ENCODE results near the gene DDX49.
"Not testable (repeated sequence)": the region's sequence is repeated elsewhere in the genome, so short reads cannot be mapped to it uniquely, and the experiment has no call there.

The DDX49 gene

DNA sequence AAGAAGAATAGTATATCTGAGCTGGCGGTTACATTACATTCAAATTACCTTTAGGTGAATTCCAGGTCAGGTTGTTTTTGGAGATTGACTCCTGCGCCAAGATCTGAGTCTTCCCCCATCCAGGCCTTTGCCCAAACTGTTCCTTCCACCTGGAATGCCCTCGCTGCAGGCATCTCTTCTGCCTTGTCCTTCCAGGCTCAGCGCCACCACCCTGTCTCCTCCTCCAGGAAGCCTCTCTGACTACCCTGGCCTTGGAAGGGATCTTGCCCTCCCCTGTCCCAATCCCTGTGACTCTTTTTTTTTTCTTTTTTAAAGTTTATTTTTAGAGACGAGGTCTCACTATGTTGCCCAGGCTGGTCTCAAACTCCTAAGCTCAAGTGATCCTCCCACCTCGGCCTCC, 23.2 kb downstream of the DDX49 start:
- no peak for DNase-seq (ENCODE audit: low spot score)

DNA sequence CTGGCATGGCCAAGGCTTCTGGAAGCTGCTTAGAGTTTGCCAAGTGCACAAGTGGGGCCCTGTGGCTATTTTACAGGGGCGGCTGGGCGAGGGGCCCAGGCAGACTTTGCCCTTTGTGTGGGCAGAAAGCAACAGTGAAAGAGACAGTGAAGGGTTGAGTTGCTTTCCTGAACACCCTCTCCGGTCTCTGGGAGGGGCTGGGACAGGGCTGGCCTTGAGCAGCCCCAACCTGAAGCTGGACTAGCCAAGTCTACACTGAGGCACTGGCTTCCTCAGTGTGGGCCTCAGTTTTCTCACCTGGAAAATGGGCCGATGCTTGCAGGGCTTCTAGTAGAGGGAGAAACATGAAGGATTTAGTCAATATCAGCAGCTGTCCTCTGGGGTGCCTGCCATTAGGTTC, 23.9 kb downstream of the DDX49 start:
- DNase-seq (ENCODE audit: low spot score) = no peak

DNA sequence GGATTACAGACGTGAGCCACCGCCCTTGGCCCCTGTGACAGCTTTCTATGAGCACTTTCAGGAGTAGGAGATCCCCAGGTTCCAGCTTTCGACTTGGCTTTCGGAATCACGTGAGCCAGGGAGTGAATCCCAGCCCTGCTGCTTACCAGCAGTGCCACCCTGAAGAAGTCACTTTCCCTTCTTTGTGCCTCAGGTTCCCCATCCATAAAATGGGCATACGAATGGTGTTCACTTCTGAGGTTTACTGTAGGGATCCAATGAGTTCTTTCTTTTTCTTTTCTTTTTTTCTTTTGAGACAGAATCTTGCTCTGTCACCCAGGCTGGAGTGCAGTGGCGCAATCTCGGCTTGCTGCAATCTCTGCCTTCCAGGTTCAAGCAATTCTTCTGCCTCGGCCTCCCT, 25.8 kb downstream of the DDX49 start:
- DNase-seq (ENCODE audit: low spot score) = no peak

- DNase-seq (ENCODE audit: low spot score) = no peak
These were observed 26.8 kb downstream of the DDX49 start for GRCh38 chr19:18946335-18946734.

DNA sequence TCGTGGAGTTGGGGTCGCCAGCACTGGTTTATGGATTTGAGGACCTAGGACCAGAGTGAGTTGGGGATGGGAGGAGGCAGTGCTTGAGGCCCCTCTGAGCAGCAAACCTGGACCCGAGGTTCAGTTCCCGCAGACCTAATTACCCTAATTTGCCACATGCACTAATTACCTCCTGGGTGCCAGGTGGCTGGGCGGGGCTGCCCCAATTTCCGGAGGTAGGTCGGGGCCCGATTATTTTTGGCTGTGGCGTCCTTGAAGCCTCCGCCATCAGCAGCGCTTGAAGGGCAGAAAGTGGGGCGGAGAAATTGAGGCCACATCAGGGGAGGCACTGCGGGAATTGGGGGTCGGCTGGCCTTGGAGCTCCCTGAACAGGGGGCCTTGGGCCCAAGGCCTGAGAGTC, 27.4 kb downstream of the DDX49 start:
- DNase-seq (ENCODE audit: low spot score) = no peak

DNA sequence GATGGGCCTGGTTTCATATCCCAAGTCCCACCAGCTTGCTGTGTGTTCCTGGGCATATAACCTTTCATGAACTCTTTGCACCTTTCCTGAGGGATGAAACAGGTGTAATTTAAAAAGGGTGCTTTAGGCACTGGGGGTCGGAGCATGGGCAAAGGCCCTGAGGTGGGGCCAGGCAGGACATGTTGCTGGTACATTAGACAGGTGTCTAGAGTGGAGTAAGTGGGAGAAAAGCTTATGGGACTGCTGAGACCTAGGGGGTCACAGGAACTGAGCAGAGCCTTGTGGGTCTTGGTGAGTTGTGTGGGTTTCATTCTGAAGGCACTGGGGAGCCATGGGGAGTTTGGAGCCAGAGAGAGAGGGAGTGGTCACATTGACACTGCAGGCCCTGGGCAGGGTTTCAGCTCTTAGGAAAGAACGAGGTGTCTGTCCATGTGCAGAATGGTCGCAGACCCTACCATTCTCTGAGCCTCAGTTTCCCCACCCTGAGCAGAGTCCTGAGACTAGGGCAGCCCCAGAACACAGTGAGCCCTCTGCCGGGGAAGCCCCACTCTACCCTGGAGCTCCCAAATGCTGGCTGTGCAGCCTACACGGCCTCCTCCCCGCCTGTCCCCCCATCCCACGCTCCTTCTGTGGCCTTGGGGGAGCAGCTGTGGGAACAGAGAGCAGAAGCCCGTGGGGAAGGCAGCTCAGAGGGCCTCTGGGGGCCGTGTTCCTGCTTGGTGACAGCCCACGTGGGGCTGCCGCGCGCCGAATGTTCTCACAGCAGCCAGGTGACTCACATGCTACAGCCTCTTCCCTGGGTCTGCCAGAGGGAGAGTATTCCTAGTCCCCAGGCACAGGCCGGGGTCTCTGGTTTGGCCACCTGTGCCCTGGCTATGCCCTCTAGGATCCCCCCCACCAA, 28.8 kb downstream of the DDX49 start:
- no peak for DNase-seq (ENCODE audit: low spot score)

DNA sequence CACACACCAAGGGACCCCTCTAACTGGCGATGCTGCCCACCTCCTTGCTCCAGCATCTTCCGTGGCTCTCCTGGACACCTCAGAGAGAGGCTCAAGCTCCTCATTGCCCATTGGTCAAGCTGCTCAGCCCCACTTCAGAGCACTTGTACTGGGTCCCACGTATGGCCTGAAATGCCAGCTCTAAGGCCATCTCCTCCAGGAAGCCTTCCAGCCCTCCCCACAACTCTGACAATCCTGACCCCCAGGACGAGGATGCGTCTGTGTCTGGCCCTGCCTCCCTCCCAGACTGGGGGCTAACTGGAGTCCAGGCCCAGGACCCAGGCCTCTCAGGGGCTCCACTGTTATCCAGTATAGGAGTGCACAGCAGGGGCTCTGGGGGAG, 29.5 kb downstream of the DDX49 start:
- no peak for DNase-seq (ENCODE audit: low spot score)

DNA sequence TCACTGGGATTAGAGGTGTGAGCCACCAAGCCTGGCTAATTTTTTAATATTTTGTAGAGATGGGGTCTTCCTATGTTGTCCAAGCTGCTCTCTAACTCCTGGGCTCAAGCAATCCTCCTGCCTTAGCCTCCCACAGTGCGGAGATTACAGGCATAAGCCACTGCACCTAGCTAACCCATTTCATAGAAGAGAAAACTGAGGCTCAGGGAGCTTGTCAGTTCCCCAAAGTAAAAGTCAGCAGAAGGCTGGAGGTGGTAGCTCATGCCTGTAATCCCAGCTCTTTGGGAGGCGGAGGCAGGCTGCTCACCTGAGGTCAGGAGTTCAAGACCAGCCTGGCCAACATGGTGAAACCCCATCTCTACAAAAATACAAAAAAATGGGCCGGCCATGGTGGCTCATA, 30.3 kb downstream of the DDX49 start:
- no peak for DNase-seq (ENCODE audit: low spot score)

GRCh38 chr19:18951721-18952281, 32.3 kb downstream of the DDX49 start:
- DNase-seq (ENCODE audit: low spot score) = no peak

DNA sequence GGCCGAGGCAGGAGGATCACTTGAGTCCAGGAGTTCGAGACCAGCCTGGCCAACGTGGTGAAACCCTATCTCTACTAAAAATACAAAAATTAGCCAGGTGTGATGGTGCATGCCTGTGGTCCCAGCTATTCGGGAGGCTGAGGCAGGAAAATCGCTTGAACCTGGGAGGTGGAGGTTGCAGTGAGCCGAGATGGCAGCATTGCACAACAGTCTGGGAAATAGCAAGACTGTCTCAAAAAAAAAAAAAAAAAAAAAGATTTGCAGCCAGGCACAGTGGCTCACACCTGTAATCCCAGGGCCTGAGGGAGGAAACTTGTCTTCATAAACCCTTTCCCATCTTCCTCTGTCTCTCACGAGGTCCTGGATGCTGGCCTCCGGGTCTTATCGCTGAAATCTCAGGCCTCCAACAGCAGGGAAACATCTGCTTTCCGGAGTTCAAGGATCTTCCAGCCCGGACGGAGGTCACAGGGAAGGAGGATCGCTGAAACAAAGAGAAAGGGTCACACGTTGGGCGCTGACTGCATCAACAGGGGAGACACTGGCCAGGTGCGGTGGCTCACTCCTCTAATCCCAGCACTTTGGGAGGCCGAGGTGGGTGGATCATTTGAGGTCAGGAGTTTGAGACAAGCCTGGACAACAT, 33.0 kb downstream of the DDX49 start:
- DNase-seq (ENCODE audit: low spot score) = not testable (repeated sequence)

- DNase-seq (ENCODE audit: low spot score) = no peak
These were observed 34.6 kb downstream of the DDX49 start for GRCh38 chr19:18954094-18954493.

GRCh38 chr19:18955042-18955441, 35.5 kb downstream of the DDX49 start:
- DNase-seq (ENCODE audit: low spot score) = no peak

GRCh38 chr19:18960370-18960769, 40.9 kb downstream of the DDX49 start:
- DNase-seq (ENCODE audit: low spot score) = no peak

GRCh38 chr19:18961767-18962620, 42.5 kb downstream of the DDX49 start:
- DNase-seq (ENCODE audit: low spot score) = no peak

DNA sequence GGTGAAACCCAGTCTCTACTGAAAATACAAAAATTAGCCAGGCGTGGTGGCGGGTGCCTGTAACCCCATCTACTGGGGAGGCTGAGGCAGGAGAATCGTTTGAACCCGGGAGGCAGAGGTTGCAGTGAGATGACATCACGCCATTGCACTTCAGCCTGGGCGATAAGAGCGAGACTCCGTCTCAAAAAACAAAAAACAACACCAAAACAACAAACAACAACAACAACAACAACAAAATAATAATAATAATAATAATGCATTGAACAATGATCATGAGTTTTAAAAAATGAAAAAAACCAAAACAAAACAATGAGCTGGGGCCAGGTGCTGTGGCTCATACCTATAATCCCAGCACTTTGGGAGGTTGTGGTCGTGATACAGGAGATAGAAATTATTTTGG, 44.6 kb downstream of the DDX49 start:
- no peak for DNase-seq (ENCODE audit: low spot score)

GRCh38 chr19:18966307-18966706, 46.8 kb downstream of the DDX49 start:
- no peak for DNase-seq (ENCODE audit: low spot score)

DNA sequence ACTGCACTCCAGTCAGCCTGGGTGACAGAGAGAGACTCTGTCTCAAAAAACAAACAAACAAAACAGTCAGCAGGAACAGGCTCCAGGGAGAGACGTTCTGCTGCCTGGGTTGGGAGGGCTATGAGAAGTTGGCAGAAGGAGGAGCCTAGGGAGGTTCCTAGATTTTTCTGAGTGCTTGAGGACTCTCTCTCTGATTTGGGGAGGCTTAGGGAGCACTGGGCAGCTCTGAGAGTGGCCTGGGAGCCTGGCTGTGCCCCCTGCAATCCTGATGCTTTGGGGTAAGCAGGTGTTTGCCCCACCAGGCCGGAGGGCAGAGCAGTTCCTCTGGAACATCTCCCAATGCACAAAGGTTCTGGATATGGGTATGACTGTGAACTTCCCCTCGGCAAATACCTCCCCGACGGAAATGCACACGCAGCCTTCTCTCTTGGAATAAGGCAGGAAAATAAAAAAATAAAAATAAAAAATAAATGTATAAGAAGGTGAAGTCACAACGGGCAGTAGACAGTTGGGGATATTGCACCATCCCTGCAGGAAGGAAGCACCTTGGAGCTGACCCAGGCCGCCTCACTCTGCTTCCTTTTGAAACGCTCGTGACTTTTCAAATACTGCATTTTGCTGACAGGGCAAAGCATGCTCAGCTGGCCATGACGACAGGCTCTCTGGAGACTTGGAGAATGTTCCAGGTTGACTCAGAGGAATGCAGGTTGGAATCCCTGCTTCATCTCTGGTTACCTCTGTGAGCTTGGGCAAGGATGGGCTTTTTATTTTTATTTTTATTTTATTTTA, 48.0 kb downstream of the DDX49 start:
- no peak for DNase-seq (ENCODE audit: low spot score)

DNA sequence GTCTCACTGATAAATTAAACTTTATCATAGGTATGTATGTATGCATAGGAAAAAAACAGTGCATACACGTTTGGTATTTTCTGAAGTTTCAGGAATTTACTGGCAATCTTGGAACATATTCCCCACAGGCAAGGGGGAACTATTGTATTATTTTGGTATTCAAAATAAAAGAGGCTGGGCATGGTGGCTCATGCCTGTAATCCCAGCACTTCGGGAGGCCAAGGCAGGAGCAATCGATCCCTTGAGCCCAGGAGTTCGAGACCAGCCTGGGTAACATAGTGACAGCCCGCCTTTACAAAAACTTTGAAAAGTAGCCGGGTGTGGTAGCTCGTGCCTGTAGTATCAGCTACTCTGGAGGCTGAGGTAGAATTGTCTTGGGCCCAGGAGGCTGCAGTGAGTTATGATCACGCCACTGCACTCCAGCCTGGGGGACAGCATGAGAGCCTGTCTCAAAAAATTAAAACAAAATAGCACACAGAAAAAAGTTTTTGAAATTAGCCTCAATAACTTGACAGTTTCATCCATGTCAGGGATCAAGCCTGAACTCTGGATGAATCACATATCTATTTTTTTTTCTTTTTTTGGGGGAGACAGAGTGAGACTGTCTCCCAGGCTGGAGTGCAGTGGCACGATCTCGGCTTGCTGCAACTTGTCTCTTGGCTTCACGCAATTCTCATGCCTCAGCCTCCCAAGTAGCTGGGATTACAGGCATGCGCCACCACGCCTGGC, 50.6 kb downstream of the DDX49 start:
- DNase-seq (ENCODE audit: low spot score) = no peak

DNA sequence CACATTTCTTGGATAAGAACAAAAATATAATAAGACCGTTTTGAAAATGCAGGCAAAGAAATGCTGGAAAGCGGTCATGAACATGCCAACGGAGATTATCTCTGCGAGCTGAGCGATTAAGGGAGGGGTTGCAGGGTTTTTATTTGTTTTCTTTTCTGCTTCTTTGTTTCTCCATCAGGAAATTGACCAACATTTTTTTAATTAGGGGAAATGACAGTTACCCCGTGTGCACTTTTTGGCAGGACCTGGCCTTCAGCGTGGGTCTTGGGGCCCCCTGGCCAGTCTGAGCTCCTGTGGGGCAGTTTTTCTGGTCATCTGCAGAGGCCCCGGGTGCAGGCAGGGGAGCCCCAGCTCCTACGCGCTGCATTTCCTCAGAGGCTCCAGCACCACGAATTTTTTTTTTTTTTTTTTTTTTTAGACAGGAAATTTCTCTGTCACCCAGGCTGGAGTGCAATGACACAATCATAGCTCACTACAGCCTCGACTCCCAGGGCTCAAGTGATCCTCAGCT, 52.8 kb downstream of the DDX49 start:
- no peak for DNase-seq (ENCODE audit: low spot score)

GRCh38 chr19:18972851-18973250, 53.3 kb downstream of the DDX49 start:
- no peak for DNase-seq (ENCODE audit: low spot score)

DNA sequence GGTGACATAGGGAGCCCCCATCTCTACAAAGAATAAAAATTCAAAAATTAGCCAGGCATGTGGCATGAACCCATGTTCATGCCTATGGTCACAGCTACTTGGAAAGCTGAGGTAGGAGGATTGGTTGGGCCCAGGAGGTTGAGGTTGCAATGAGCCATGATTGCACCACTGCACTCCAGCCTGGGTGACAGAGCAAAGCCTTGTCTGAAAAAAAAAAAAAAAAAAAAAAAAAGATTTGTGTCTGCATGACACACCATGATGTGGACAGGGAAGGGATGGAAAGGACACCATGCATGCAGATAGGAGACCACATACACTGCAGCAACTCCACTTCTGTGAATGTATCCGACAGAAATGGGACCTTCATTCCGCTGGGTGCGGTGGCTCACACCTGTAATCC, 55.5 kb downstream of the DDX49 start:
- DNase-seq (ENCODE audit: low spot score) = no peak

Measured in HuH-7 (cell line).